CD1c-positive myeloid dendritic cell (primary cell): Measurements from ENCODE around the gene GPHB5.
"Not testable (repeated sequence)": the region's sequence is repeated elsewhere in the genome, so short reads cannot be mapped to it uniquely, and the experiment has no call there.

Experiments used
- DNase-seq: peaks from one replicate; pipeline ENCODE4 v3.0.0-alpha.2; 2016; ENCODE audit errors: extremely low spot score

The GPHB5 gene

GRCh38 chr14:63318835-63319234 is at the start of gene GPHB5:
TSS of gene GPHB5 (minus strand) at chr14:63318935. CDS start at chr14:63317849, 1,086 bp downstream.
- no peak for DNase-seq

DNA sequence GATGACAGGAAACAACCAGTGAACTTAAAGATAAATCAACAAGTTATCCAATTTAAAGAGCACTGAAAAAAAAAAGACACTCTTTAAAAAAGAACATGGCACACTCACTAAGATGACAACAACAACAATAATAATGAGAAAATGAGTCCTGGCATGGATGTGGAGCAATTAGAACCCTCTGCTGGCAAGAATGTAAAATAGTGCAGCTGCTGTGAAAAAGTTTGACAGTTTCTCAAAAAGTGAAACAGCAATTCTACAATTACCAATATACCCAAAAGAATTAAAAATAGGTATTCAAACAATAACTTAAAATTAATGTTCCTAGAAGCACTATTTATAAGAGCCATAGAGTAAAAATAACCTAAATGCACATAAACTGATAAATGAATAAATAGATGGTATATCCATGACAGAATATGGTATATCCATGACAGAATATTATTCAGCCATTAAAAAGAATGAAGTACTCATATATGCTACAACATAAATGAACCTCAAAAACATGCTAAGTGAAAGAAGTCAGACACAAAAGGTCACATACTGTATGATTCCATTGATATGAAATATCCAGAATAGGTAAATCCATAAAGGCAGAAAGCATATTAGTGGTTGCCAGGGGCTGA is 49.1 kb upstream of the GPHB5 start:
- DNase-seq = no peak

GRCh38 chr14:63362389-63362819 is 43.7 kb upstream of the GPHB5 start:
- no peak for DNase-seq

DNA sequence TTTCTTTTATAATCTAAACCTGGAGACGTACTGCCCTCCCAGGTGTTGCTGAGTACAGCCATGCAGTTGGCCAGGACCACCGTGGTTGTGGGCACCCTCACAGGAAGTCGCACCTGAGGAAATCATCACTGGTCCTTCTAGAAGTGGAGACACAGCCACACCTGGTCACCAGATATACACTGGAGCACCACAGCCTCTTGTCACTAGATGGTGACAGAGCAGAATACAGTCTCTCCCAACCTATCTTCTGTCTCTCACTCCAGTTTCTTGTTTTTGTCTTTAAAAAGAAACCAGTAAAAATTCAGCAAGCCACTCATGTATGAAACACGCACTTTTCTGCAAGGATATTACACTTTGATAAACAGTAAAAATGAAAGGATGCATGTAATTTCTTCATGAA is 43.1 kb upstream of the GPHB5 start:
- no peak for DNase-seq

DNA sequence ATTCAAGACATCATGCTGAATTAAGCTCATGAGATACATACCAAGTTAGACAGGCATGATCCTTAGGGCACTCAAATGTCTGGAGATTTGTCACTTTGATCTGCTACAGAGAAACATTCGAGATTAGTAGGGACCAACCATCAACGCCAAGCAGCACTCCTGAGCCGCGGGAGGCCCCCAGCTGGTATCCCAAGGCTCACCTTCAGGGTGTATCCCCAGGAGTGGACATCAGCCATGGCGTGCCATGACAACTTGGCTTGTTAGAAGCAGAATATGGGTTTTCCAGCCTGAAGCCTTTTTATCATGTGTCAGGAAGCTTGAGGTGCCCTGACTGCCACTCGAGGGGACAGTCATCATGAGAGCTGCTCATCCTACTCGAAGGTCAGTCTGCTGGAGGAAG is 39.1 kb upstream of the GPHB5 start:
- DNase-seq = no peak

GRCh38 chr14:63345826-63346225 is 27.1 kb upstream of the GPHB5 start:
- DNase-seq = no peak

- no peak for DNase-seq
Measured at GRCh38 chr14:63344336-63344735, 25.6 kb upstream of the GPHB5 start.

DNA sequence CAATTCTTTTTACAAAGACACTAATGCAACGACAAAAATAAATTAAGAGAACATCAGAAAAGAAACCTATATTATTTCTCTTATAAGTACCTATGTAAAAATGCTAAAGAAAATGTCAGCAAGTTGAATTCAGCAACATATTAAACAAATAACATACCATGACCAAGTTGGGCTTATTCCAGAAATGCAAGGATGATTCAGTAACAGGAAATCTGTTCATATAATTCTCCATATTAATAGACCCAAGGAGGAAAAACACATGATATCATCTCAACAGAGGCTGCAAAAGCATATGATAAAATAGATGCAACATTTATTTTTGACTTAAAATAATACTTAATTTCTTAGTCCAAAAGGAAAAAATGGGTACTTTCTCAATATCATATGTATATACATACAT is 25.1 kb upstream of the GPHB5 start:
- DNase-seq = no peak

- DNase-seq = no peak
Measured at GRCh38 chr14:63342371-63342770, 23.6 kb upstream of the GPHB5 start.

DNA sequence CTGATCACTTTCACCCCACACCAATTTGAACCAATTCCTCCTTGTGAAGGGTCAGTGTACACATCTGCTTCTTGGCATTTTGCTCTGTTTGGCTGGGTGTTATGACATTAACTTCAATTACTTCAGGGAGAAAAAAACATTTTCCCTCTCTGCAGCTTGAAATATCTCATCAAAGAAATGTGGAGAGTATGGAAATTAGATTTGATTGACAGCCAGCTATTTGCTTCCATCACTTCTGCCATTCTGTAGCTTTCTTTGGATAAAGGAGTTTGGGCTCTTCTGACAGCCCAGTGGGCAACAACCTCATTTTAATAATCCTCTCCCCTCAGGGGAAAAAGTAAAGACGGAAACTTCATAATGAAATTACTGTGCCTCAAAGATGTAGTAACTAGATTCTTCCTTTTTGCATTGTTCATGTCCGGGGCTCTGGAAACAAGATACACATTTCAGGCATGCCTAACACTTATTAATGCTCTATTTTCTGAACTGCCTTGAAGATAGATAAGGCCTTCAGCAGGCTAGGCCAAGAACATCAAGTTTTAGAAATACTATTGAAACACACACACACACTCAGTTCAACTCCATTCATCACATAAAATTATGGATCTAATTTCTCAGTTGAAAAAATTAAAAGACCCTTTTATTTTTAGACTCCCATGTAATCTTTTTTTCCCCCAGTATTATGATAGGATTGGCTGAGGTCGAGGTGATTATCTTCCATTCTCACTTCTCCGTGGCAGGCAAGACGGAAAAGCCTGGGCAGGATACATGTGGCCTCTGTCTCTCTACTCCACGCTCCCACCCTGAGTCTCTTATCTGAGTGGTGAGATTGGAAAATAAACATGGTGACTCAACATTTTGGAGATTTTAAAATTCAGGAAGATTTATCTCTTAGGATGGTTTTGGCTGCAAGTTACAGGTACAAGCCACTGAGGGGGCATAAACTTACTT is 10.3 kb upstream of the GPHB5 start:
- DNase-seq = no peak

DNA sequence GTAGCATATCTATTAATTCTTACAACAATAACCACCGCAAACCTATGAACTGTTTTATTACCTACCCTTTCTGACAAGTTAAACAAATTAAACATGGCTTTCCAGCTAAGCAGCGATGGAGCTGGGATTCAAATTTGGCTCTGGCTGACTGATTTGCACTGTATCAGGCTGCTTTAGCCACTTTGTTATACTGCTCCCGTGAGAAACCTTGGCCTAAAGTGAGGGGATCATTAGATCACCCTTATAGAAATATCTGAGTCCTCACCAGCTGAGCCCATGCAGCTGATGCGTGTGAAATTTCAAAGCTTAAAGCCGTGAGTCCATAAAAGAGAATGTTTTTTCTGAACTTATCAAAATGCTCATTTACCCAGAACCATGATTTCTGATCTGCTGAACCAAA is 8.1 kb upstream of the GPHB5 start:
- DNase-seq = no peak

DNA sequence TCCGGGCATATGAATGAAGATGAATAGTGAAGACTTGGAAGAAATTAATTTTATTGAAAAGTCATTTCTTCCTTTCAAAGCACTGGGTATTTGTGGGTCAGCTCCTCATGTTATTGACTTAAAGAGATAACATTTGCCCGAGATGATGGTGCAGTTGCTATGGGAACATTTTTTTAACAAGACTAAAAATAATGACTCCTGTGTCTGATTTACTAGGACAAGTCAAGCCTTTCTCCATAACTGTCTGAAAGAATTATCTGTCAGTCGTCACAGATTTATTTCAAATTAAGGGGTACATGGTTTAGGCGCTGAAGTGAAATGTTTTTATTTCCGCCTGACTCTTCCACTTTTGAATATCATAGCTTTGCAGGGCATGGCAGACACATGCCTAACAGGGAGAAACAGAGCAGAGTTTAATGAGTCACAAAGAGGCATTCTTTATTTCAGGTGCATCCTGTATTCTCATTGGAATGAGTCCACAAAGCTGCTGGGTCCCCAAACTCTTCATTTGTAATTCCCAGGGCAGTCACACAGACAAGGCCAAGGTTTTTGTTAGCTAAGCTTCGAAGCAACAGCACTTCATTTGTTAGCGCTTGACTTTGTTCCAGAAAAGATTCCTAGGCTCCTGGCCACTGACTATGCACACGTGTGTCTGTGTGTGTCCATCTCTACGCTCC is 4.3 kb upstream of the GPHB5 start:
- DNase-seq = no peak

DNA sequence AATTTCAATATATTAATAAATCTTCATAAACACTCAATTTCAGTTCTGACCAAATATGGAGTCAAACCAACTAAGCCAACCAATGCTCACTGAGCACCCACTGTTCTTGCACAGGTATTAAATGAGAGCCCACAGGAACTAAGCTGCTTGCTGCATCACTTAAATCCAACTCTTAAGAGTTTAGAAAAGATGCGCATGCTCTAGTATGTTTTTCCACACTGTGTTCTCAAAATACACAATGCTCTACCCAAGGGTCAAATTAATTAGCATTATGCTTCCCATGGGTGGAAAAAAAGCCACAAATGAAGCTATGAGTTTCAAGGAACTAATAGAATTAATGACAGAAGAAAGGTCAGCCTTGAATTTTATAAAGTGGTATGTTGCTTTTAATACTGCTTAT is 3.7 kb upstream of the GPHB5 start:
- DNase-seq = no peak

DNA sequence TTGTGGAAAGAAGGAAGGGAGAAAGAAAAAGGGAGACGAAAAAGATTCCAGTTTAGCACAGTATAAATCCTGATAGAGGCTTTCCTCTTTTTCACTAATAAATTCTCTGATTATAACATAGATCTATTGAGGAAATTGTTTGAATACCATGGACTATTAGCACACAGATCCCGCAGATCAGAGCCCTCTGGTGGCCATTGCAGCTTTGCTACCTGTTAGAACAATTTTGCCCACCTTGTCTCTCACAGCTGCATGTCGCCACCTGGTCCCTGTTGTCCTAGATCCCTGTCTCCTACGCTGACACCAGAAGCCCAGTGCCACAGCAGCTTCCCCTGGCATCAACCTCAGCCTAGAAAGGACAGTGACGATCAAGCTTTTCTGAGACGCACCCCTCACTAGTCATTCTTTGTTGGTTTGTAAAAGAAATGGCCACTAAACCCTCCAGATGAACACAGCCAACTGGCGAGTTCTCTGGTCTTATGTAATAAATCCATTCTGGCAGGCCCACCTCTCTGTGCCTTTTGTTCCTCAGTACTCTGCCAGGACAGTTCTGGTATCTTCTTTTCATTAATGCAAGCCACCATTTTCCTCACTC is 9.9 kb downstream of the GPHB5 start:
- no peak for DNase-seq

GRCh38 chr14:63304429-63304828 is 14.3 kb downstream of the GPHB5 start:
- DNase-seq = not testable (repeated sequence)

GRCh38 chr14:63301891-63302534 is 16.7 kb downstream of the GPHB5 start:
- no peak for DNase-seq

GRCh38 chr14:63300854-63301253 is 17.9 kb downstream of the GPHB5 start:
- DNase-seq = no peak

DNA sequence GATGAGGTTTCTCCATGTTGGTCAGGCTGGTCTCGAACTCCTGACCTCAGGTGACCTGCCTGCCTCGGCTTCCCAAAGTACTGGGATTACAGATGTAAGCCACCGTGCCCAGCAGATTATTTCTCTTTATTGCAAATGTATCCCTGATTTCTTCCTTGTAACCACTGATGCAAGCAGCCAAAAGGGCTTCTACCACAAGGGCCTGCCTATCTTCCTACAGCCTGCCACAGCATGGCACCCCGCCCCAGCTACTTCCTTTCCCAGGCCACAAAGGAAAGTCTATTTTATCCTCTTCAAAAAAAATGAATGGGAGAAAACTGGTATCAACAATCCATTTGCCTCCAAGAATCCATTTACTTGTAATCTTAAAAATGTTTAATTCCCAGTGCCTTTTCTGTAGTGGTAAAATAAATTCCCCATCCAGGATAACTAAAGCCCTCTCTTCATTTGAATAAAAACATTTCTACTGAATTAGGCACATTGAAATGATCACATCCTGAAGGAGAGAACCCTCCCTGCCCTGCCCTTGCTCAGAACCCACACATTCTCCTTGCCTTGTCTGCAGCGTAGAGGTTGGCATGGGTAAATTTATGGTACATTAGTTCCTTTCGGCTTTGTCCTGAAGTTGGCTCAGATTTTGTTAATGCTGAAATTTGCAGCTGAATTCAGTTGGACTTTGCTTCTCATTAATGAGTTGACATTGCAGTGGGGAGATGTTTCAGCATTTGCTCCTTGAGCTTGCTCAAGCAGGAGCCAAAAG is 19.2 kb downstream of the GPHB5 start:
- no peak for DNase-seq

- DNase-seq = no peak
Measured at GRCh38 chr14:63297372-63298063, 21.2 kb downstream of the GPHB5 start.

GRCh38 chr14:63296060-63296563 is 22.6 kb downstream of the GPHB5 start:
- DNase-seq = no peak
